ENCODE data around the gene ABCA5. TPM values are rescaled to one million over a fixed set of nuclear protein-coding genes. Genes with fewer than 3 reads are reported as not detected.

Gene ABCA5
- total and polyA plus RNA-seq, 4 donors: 36.0 to 74.5 (median 37.6) TPM

- no peaks in the 10 kb centered on the region for H3K36me3 ChIP-seq (ENCODE audit: control insufficient read depth, insufficient read depth, low read length)
- H3K27me3 ChIP-seq (ENCODE audit: control insufficient read depth, insufficient read depth, low read length): no peaks in the 10 kb centered on the region
- H3K4me3 ChIP-seq (ENCODE audit: low read depth, low read length): no peak overlapping the region
- WGBS (ENCODE audit: insufficient coverage): 82% methylated on average over 4 of the region's 4 CpGs
- no peaks in the 10 kb centered on the region for H3K4me1 ChIP-seq (ENCODE audit: control insufficient read depth, insufficient read depth, low read length)
- H3K9me3 ChIP-seq (ENCODE audit: control insufficient read depth, insufficient read depth, low read length): no peaks in the 10 kb centered on the region
- no peak overlapping the region for H3K27ac ChIP-seq (ENCODE audit: low read depth, low read length)
- DNase-seq (ENCODE audit: low read depth in 4 of 6, low spot score in 6 of 6): peak in 1 of 6 donors; percentile 33
Observed at GRCh38 chr17:69350911-69351310, 24.0 kb upstream of the ABCA5 start.

- no peak for DNase-seq (ENCODE audit: low read depth in 4 of 6, low spot score in 6 of 6)
- WGBS (ENCODE audit: insufficient coverage): 100% methylated on average over 2 of the region's 2 CpGs
Observed at GRCh38 chr17:69348429-69348828, 21.5 kb upstream of the ABCA5 start.

GRCh38 chr17:69346766-69347165, 19.8 kb upstream of the ABCA5 start:
- Histone ChIP-seq H3K4me3 (ENCODE audit: low read depth, low read length) (no peak overlapping the region), H3K27ac (ENCODE audit: low read depth, low read length) (no peak overlapping the region), H3K36me3 (ENCODE audit: control insufficient read depth, insufficient read depth, low read length) (no peaks in the 10 kb centered on the region), H3K27me3 (ENCODE audit: control insufficient read depth, insufficient read depth, low read length) (no peaks in the 10 kb centered on the region), H3K4me1 (ENCODE audit: control insufficient read depth, insufficient read depth, low read length) (no peaks in the 10 kb centered on the region), H3K9me3 (ENCODE audit: control insufficient read depth, insufficient read depth, low read length) (no peaks in the 10 kb centered on the region)
- DNase-seq (ENCODE audit: low read depth in 4 of 6, low spot score in 6 of 6): no peak
- 84% methylated on average over 3 of the region's 7 CpGs for WGBS (ENCODE audit: insufficient coverage)

More at GRCh38 chr17:69348429-69348828, 21.5 kb upstream of the ABCA5 start:
- Histone ChIP-seq H3K36me3 (ENCODE audit: control insufficient read depth, insufficient read depth, low read length) (no peaks in the 10 kb centered on the region), H3K4me3 (ENCODE audit: low read depth, low read length) (no peak overlapping the region), H3K27ac (ENCODE audit: low read depth, low read length) (no peak overlapping the region), H3K9me3 (ENCODE audit: control insufficient read depth, insufficient read depth, low read length) (no peaks in the 10 kb centered on the region), H3K27me3 (ENCODE audit: control insufficient read depth, insufficient read depth, low read length) (no peaks in the 10 kb centered on the region), H3K4me1 (ENCODE audit: control insufficient read depth, insufficient read depth, low read length) (no peaks in the 10 kb centered on the region)

- H3K9me3 ChIP-seq (ENCODE audit: control insufficient read depth, insufficient read depth, low read length): no peaks in the 10 kb centered on the region
- H3K27me3 ChIP-seq (ENCODE audit: control insufficient read depth, insufficient read depth, low read length): no peaks in the 10 kb centered on the region
- no peaks in the 10 kb centered on the region for H3K4me1 ChIP-seq (ENCODE audit: control insufficient read depth, insufficient read depth, low read length)
- H3K27ac ChIP-seq (ENCODE audit: low read depth, low read length): no peak overlapping the region
- no peak overlapping the region for H3K4me3 ChIP-seq (ENCODE audit: low read depth, low read length)
- no peaks in the 10 kb centered on the region for H3K36me3 ChIP-seq (ENCODE audit: control insufficient read depth, insufficient read depth, low read length)
- DNase-seq (ENCODE audit: low read depth in 4 of 6, low spot score in 6 of 6): no peak
Observed at GRCh38 chr17:69344939-69345338, 18.0 kb upstream of the ABCA5 start.

GRCh38 chr17:69342896-69343644, 16.1 kb upstream of the ABCA5 start:
- H3K27ac ChIP-seq (ENCODE audit: low read depth, low read length): no peak overlapping the region
- H3K4me3 ChIP-seq (ENCODE audit: low read depth, low read length): no peak overlapping the region
- WGBS (ENCODE audit: insufficient coverage): 72% methylated on average over 2 of the region's 3 CpGs
- no peaks in the 10 kb centered on the region for H3K36me3 ChIP-seq (ENCODE audit: control insufficient read depth, insufficient read depth, low read length)
- no peaks in the 10 kb centered on the region for H3K9me3 ChIP-seq (ENCODE audit: control insufficient read depth, insufficient read depth, low read length)
- no peaks in the 10 kb centered on the region for H3K27me3 ChIP-seq (ENCODE audit: control insufficient read depth, insufficient read depth, low read length)
- DNase-seq (ENCODE audit: low read depth in 4 of 6, low spot score in 6 of 6): no peak
- no peaks in the 10 kb centered on the region for H3K4me1 ChIP-seq (ENCODE audit: control insufficient read depth, insufficient read depth, low read length)

- no peak overlapping the region for H3K27ac ChIP-seq (ENCODE audit: low read depth, low read length)
- peaks cover 5% of the 10 kb centered on the region for H3K9me3 ChIP-seq (ENCODE audit: control insufficient read depth, insufficient read depth, low read length)
- H3K36me3 ChIP-seq (ENCODE audit: control insufficient read depth, insufficient read depth, low read length): no peaks in the 10 kb centered on the region
- H3K4me3 ChIP-seq (ENCODE audit: low read depth, low read length): no peak overlapping the region
- H3K4me1 ChIP-seq (ENCODE audit: control insufficient read depth, insufficient read depth, low read length): no peaks in the 10 kb centered on the region
- WGBS (ENCODE audit: insufficient coverage): no CpG with 5 or more reads among the region's 3 CpGs
- no peaks in the 10 kb centered on the region for H3K27me3 ChIP-seq (ENCODE audit: control insufficient read depth, insufficient read depth, low read length)
- DNase-seq (ENCODE audit: low read depth in 4 of 6, low spot score in 6 of 6): no peak
Observed at GRCh38 chr17:69339937-69340336, 13.0 kb upstream of the ABCA5 start.

- no peaks in the 10 kb centered on the region for H3K36me3 ChIP-seq (ENCODE audit: control insufficient read depth, insufficient read depth, low read length)
- DNase-seq (ENCODE audit: low read depth in 4 of 6, low spot score in 6 of 6): no peak
- no peak overlapping the region for H3K4me3 ChIP-seq (ENCODE audit: low read depth, low read length)
- no peak overlapping the region for H3K27ac ChIP-seq (ENCODE audit: low read depth, low read length)
- no peaks in the 10 kb centered on the region for H3K27me3 ChIP-seq (ENCODE audit: control insufficient read depth, insufficient read depth, low read length)
- H3K4me1 ChIP-seq (ENCODE audit: control insufficient read depth, insufficient read depth, low read length): no peaks in the 10 kb centered on the region
- H3K9me3 ChIP-seq (ENCODE audit: control insufficient read depth, insufficient read depth, low read length): peaks cover 5% of the 10 kb centered on the region
- WGBS (ENCODE audit: insufficient coverage): no CpG with 5 or more reads among the region's 1 CpG
Observed at GRCh38 chr17:69336996-69337395, 10.1 kb upstream of the ABCA5 start.

GRCh38 chr17:69336580-69336979, 9.6 kb upstream of the ABCA5 start:
- H3K36me3 ChIP-seq (ENCODE audit: control insufficient read depth, insufficient read depth, low read length): no peaks in the 10 kb centered on the region
- H3K4me1 ChIP-seq (ENCODE audit: control insufficient read depth, insufficient read depth, low read length): no peaks in the 10 kb centered on the region
- no peak for DNase-seq (ENCODE audit: low read depth in 4 of 6, low spot score in 6 of 6)
- H3K4me3 ChIP-seq (ENCODE audit: low read depth, low read length): no peak overlapping the region
- no peaks in the 10 kb centered on the region for H3K27me3 ChIP-seq (ENCODE audit: control insufficient read depth, insufficient read depth, low read length)
- H3K9me3 ChIP-seq (ENCODE audit: control insufficient read depth, insufficient read depth, low read length): peaks cover 5% of the 10 kb centered on the region
- H3K27ac ChIP-seq (ENCODE audit: low read depth, low read length): no peak overlapping the region

GRCh38 chr17:69335058-69335457, 8.1 kb upstream of the ABCA5 start:
- H3K4me1 ChIP-seq (ENCODE audit: control insufficient read depth, insufficient read depth, low read length): no peaks in the 10 kb centered on the region
- 80% methylated on average over 1 of the region's 2 CpGs for whole genome bisulfite sequencing (ENCODE audit: insufficient coverage)
- H3K4me3 ChIP-seq (ENCODE audit: low read depth, low read length): no peak overlapping the region
- no peaks in the 10 kb centered on the region for H3K36me3 ChIP-seq (ENCODE audit: control insufficient read depth, insufficient read depth, low read length)
- no peak overlapping the region for H3K27ac ChIP-seq (ENCODE audit: low read depth, low read length)
- DNase-seq (ENCODE audit: low read depth in 4 of 6, low spot score in 6 of 6): peak in 2 of 6 donors; percentile 18 to 19
- H3K9me3 ChIP-seq (ENCODE audit: control insufficient read depth, insufficient read depth, low read length): peaks cover 5% of the 10 kb centered on the region
- no peaks in the 10 kb centered on the region for H3K27me3 ChIP-seq (ENCODE audit: control insufficient read depth, insufficient read depth, low read length)

- Histone ChIP-seq H3K27ac (ENCODE audit: low read depth, low read length) (no peak overlapping the region), H3K4me3 (ENCODE audit: low read depth, low read length) (no peak overlapping the region), H3K9me3 (ENCODE audit: control insufficient read depth, insufficient read depth, low read length) (peaks cover 5% of the 10 kb centered on the region), H3K4me1 (ENCODE audit: control insufficient read depth, insufficient read depth, low read length) (no peaks in the 10 kb centered on the region), H3K36me3 (ENCODE audit: control insufficient read depth, insufficient read depth, low read length) (no peaks in the 10 kb centered on the region), H3K27me3 (ENCODE audit: control insufficient read depth, insufficient read depth, low read length) (no peaks in the 10 kb centered on the region)
- no peak for DNase-seq (ENCODE audit: low read depth in 4 of 6, low spot score in 6 of 6)
Observed at GRCh38 chr17:69333561-69333960, 6.6 kb upstream of the ABCA5 start.
